Suppressor macrophage treated with lipopolysaccharide for 1 hour (primary cell): Measurements from ENCODE around the gene PPP1R1C.

Source experiments
- DNase-seq, 3 donors: peaks; one replicate each; pipeline ENCODE4 v3.0.0-alpha.2; 2020 to 2022

Gene PPP1R1C

DNA sequence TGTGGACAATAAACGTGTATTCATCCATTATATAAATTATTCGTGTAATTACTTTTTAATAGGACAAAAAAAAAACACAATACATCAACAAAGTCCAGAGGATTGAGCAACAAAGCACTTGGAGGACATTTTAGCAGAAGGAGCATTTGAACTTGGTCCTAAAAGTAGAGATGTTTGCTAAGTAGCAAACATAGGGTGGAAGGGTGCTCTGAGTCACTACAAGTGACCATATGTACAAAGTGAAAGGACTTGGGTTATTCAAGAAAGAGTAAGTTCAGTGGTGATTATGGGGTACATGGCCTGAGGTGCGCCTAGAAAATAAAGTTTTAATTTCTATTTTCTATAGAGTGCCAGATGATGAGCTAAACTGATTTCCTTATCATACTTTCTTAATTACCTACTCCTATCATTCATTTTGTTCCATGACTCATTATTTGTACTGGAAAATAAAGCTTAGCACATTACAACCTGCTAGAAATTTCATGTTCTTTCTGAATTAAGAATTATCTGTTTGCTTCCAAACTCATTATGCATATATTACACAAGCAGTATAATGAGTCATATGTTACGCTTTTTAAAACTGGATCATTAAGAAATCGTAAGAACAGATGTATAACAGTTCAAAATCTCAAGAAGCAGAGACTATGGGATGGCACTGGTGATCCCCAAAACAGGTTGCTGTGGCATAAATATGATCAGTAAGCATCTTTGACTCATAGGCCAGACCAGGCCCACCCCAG lies 13.1 kb upstream of the PPP1R1C start:
- no peak for DNase-seq

DNA sequence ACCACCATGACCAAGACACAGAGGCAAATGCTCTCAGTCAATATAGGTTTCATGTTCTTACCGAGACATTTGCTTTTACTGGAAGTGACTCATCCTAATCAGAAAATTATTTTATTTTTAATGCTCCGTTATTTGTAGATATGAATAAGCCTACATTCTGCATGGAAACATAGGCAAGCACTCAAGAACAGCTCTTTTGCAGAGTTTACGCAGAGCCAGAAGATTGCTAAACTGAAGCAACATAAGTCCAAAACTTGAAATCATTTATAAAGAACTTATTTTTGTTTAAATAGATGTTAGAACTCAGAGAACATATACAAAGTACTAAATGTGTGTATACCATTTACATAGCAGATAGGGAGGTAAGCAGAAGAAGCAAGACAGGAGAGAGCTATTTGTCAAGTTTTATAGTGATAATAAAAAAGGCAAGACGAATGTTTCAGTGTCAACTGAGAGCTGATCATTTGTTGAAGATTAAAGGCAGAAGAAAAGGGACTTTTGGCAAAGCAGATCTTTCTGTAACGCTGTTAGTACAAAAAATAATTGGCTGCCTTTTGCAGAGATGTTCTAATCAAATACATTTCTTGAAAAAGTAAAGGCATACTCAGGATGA lies 12.4 kb upstream of the PPP1R1C start:
- DNase-seq = no peak

DNA sequence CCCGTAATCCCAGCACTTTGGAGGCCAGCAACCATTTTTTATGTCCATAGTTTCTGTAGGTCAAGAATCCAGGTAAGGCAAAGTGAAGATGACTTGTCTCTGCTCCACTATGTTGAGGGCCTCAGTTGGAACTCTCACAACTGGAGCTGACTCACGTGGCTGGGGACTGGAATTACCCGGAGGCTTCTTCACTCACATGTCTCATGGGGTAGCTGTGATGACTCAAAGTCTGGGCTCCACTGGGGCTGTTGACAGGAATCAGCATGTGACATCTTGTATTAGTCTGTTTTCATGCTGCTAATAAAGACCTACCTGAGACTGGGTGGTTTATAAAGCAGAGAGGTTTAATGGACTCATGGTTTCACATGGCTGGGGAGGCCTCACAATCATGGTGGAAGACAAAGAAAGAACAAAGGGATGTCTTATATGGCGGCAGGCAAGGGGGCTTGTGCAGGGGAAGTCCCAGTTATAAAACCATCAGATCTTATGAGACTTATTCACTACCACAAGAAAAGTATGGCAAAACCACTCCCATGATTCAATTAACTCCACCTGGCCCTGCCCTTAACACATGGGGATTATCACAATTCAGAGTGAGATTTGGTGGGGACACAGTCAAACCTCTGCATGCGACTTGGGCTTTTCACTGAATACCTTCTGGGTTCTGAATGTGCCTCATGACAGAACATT lies 7.8 kb upstream of the PPP1R1C start:
- peak; percentile 69 to 77 (median 74) for DNase-seq

DNA sequence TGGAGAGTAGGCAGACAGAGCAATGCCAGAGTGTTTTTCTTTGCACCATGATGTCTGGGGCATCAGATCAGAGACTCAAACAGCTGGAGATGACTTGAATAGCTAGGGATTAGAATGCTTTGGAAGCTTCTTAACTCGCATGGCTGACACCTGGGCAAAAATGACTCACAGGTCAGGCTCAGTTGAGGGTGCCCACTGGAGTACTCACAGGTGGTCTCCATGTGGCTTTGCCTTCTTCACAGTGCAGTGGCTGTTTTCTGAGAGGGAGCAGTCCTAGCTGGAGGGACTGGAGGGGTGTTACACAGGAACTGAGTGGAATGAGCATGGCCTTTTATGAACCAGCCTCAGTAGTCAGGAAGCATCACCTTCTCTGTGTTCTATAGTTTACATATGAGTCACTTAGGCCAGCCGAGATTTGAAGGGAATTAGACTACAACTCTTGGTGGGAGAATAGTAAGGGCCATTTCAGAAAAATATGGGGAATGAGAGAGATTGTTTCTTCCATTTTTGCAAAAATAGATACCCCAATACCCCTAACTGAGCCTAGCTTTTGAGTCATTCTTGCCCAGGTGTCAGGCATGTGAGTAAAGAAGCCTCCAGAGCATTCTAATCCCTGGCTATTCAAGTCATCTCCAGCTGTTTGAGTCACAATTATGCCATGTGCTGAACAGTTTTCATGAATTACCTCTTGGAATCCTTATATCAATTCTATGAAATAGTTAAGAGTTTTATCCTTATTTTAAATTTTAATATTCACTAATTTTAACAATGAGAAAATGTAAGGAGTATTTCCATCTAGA lies 7.1 kb upstream of the PPP1R1C start:
- DNase-seq = no peak

DNA sequence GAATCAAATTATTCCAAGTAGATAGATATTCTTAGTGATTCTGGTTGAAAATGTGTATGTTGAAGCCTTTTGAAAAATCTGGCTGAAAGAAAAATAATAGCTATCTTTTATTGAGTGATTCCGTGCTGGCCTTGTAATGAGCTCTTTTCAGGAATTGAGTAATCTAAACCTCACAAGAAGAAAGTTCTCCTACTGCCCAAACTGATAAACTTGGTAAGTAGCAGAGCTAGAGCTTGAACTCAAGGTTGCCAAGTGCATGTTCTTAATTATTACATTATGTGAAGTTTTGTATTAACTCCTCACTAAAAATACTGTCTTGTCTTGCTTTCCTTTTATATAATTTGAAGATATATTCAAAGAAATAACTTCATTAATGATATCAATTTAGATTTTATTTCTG lies 1.6 kb upstream of the PPP1R1C start:
- no peak for DNase-seq

DNA sequence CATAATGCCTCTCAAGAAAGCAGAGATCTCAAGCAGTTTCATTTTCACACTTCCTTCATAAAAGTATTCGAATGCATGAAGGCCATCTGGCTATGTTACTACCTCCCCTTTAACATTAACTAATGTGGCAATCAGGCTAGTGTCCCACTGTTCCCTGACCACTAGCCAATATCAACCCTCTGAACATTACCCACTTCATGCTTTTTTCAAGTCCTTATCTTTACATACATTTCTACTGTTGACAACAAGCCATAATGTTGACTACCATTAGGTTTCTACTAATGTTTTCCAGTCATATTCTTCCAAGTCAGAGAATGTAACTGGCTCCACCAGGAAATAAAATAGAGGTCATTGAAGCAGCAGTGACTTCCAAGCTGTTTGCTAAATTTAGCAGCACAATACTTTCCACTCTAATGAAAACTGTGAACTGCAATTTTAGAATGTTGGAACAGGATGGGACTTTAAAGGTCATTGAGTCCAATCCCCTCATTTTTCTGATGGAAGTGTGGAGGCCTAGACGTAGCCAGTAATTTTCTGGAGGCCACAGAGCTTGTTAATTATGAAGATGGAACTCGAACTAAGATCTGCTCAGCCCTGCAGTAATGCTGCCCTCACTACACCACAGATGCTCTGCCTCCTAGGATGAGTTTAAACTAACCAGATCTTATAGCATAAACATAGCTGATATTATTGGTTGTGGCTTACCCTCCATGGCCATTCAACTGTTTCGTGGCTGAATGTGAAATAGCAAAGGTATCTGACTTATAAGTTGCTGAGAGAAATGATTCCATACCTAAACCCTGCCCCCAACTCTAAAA lies 630 bp upstream of the PPP1R1C start:
- DNase-seq = no peak

DNA sequence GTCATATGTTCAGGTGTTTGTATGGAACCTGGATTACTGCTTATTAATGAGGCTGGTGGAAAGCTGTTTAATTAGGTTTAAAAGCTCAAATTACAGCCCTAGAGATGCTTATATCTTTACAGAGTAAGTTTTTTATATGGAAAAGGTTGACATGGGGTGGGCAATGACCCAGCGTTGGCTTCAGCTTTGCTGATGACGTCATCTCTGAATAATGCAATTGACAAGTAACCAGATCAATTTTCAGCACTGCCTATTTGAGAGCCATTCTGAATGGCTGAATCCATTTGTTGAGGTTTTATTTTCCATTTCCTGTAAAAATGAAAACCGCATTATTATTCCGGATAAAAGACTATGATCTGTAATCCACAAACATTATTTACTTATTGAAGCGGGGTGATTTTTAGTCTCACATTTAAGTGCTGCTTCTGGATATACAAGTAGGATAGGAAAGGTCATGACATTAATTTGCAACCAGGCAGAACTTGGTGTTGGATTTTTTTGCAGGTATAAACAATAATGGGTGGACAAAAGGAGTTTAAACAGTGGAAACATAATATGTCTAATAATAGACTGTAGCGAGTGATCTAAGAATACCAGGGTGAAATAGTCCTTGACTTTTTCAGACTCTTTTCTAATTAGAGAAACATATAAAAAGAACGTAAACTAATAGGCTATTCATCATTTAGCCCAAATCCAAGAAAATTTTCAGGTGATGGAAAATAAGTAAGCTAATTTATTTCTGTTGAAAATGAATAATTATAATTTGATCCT lies 2.7 kb downstream of the PPP1R1C start:
- no peak for DNase-seq

DNA sequence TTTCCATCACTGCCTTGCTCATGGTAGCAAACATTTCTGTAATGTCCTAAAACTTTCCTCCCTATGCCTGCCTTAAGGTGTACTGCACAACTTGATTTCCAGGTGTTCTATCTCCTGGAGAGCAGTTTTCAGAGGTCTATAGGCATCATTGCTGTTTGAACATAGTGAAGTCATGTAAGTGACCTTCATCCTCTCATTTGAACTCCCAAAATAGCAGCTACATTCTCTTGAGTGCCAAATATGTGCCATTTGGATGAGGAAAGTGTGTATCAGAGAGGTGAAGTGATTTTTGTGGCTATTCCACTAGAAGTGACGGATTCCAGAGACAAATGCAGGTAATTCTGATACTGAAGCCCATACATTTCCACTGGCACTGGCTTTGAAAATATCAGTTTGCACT lies 3.4 kb downstream of the PPP1R1C start:
- DNase-seq = no peak

DNA sequence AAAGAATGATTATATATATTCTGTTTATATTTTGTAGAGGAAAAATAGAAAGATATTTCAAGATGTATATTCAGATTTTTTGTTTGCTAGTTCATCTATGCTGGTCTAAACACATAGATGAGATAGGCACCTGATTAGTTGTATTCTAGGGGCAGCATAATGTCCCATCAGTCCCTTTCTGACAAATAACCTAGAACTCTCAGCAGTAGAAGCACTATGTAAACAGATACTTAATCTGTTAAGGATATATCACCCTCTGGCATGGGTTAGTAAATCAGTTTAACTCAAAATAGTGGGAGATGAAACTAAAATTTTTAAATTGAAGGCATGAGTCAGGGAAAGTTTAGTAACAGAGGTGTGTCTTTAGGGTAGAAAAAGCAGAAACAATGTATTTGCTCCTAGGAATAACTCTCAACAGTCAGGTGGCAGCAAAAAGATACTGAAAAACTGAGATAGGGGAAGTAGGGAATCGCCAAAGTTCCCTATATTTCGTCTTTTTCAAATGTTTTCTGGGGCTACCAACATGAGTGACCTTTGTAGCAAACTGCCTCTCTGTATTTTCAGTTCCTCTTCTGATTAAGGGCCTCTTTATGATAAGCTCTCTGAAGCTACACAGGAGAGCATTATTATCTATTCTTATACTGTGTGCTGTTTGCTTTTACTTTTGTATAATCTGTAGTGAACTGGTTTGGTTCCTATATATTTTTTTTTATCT lies 5.7 kb downstream of the PPP1R1C start:
- DNase-seq = peak; percentile 60 to 84 (median 83)

DNA sequence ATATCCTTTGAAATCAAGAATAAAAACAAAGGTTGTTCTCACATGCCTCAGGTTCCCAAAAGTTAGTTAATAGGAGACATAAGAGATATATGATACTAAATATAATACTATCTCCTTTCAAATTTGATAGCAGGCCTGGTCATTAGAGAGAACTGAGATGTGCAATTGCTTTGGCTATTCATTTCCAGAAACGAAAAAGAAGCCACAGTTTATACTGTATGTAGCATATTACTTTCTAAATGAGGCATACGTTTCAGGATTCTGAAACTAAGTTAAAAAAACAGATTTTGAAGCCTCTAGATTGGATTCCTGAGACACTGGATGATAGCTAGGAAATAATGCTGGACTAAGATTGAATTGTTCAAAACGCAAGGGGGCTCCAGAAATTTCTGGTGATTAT lies 7.1 kb downstream of the PPP1R1C start:
- no peak for DNase-seq

DNA sequence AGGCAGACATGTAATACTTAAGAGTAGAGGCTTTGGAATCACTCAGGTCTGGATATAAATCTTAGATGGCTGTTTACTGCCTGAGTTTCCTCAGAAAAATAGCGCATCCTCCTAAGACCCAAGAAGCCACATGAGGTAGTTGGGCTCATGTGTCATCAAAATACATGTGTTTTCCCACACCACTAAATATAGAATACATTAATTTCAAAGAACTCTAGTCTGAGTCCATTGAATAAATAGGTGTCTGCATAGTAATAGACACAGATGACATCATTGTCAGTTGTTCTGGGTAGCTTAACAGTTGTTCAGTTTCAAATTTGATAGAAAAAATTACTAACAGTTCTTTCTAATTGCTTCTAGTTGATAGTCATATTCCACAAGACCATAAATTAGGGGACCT lies 9.6 kb downstream of the PPP1R1C start:
- no peak for DNase-seq

DNA sequence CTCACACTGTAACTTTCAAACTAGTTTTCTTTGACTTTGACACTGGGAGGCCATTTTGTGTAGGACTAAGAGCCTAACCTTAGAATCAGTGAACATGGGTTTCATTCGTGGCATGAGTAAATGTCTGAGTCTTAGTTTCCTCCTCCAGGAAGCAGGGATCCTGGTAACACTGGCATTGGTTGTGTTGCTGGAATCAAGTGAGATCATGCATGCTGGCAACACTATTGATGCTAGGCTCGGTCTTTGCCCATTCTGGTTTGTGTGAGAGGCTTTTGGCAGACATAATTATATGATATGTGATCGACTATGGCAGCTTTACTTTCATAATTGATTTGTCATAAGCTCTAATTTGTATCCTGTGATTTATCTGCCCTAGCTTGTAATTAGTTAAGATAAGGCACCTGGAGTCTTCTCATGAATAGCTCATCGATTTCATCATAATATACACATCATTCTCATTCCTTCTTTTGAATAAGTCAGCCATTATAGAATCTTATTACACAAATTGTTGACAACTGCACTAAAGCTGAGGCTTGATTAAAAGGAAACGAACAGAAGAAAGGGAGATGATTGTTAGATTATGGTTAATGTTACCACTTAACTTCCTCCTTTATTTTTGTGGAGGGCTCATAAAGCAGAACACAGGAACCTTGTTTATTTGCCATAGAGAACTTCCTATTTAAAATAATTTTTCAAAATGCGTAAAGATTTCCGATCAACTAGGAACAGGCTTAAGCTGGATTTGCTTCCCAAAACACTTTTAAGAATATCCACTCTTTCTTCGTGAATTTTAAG lies 12.6 kb downstream of the PPP1R1C start:
- DNase-seq = peak in 2 of 3 donors; percentile 2 to 38

DNA sequence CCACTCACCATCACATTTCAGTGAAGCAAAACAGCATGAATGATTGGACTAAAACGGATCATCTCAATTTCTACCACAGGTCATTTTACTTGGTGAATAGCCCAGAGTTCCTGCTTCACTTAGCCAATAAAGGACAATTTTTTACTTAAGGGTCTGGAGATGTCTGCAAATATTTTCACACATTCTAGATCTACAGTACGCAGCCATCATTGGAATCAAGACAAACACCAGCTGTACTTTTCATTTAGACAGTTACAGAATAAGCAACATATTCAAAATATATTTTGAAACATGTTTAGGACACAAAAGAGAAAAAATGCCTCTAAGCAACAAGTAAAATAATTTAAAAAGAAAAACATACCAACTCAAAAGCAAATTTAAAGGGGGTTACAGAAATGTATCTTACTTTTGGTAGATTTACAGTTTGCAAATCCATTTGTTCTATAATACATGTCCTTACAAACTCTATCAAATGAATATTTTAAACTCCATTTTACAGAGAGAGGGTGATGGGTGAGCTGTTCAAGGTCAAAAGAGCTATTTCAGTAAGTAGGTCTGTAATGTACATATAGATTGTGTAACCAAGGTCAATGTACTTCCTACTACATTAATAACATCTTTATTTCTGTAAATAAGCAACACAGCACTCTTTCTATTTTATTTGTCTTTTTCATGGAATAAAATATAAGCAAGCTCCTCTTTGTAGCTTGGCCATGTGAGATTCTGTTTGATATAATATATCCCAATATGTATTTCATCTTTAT lies 13.4 kb downstream of the PPP1R1C start:
- no peak for DNase-seq

DNA sequence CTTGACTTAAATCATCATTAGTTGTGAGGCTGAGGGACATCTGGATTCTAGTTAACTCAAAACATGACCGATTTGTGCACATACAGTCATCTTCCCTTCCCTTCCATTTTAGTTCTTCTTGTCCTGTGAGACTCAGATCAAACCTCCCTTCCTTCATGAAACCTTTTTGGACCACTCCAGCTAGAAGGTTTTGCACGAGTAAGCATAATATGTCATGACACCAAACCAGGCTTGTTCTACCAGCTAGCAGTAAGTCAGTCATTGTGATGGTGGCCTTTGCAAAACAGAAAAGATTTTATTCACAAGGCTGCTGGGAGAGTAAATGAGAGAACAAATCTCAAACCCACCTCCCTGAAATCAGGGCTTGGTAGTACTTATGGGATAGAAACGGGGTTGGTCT lies 14.3 kb downstream of the PPP1R1C start:
- no peak for DNase-seq

DNA sequence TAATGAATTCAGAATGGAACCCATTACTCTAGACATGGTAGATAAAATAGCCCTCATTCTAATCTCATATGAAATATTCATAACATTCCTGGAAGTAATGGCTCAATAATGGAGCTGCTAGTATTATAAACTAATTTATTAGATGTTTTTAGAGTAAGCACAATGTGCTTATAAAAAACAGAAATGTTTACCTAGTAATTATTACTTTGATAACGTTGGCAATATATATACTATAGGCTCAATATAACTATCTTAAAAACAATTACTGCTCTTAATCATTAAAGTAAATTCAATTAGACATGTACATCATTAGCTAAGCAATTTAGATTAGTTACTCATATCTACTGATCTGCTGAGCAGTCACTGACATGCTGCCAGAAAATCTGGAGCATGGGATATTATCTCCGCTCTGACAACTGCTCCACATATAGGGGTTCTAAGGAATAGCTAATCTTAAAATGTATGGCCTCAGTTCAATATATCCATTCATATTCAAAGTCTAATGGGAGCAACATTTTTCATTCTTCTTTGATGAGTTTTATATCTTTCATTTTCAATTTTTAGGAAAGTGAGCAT lies 19.4 kb downstream of the PPP1R1C start:
- no peak for DNase-seq

DNA sequence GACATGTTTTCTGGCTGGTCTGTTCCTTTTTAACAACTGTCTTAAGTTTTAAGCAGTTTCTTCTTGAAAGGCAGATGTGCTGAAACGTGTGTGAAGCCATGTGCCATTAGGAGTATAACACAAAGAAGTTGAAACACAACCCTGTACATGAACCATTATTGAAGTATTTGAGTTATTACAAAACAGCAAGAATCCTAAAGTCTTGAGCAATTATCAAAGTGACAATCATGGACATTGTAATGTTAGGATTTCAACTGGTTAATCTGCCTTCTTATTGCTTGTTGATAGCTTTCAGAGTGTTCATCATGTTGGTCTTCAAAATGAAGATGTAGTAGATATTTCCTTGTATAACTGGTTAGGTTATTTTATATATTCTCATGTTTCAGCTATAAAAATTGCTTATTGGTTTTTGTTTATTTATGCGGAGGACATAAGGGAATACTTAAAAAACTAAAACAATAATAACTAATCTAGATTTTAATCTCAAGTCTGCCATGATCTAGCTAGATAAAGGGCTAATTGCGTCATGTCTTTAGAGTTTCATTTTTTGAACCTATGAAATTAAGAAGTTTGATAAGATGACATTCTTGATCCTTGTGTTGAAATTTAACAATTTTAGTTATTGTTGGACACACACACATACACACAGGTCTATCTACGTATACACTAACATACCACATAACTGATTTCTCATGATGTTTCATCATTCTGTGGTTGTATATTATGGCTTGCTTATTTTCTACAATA lies 21.1 kb downstream of the PPP1R1C start:
- DNase-seq = no peak

DNA sequence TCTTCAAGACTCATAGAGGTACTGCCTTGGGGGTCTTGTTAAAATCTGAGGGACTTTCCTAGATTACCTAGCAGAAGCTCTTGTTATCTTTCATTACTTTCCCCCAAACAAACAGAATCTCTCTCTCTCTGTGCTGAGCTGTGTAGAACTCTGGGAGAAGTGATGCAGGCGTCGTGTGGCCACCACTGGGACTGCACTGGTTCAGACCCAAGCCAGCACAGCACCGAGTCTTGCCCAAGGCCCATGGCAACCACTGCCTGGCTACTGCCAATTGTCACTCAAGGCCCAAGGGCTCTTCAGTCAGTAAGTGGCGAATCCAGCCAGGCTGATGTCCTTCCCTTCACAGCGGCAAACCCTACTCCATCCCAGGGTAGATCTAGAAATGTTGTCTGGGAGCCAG lies 28.6 kb downstream of the PPP1R1C start:
- DNase-seq = no peak
